Activated naive CD4-positive, alpha-beta T cell treated with anti-CD3 and anti-CD28 coated beads, Interleukin-2, amount 50 U/mL, for 72 hours (primary cell): ENCODE results near the gene TBC1D3B. TPM values are rescaled to one million over a fixed set of nuclear protein-coding genes. Genes with fewer than 3 reads are reported as not detected.
"Not testable (repeated sequence)": the region's sequence is repeated elsewhere in the genome, so short reads cannot be mapped to it uniquely, and the experiment has no call there.

Source experiments
- ATAC-seq, 2 donors: fragments of 150-1000 bp; cut with Tn5 transposase; 2 replicates each; pipeline ENCODE4 v1.10.0; 2021; ENCODE audit warnings: mild to moderate bottlenecking in 2 of 2, moderate library complexity in 2 of 2
- DNase-seq, 2 donors: peaks; one replicate each; pipeline ENCODE4 v3.0.0; 2021 to 2022; ENCODE audit warnings: low spot score in 2 of 2
- H3K27ac Mint-ChIP-seq, 2 donors: one replicate each; pipeline ENCODE4 v1.8.0; 2022; ENCODE audit warnings: mild to moderate bottlenecking in 2 of 2, mixed read lengths in 2 of 2
- H3K36me3 Mint-ChIP-seq, 2 donors: one replicate each; pipeline ENCODE4 v1.8.0; 2022; ENCODE audit warnings: mixed read lengths in 2 of 2
- H3K9me3 Mint-ChIP-seq, 2 donors: one replicate each; pipeline ENCODE4 v1.8.0; 2022; ENCODE audit warnings: mixed read lengths in 2 of 2
- total RNA-seq, 2 donors: library from RNA; stranded (reverse); gene quantifications; one replicate each; pipeline ENCODE4 v1.2.3, GENCODE V29; 2022

Gene TBC1D3B
- total RNA-seq, 2 donors from 2014 or later, result 4.3 to 7.6 TPM

DNA sequence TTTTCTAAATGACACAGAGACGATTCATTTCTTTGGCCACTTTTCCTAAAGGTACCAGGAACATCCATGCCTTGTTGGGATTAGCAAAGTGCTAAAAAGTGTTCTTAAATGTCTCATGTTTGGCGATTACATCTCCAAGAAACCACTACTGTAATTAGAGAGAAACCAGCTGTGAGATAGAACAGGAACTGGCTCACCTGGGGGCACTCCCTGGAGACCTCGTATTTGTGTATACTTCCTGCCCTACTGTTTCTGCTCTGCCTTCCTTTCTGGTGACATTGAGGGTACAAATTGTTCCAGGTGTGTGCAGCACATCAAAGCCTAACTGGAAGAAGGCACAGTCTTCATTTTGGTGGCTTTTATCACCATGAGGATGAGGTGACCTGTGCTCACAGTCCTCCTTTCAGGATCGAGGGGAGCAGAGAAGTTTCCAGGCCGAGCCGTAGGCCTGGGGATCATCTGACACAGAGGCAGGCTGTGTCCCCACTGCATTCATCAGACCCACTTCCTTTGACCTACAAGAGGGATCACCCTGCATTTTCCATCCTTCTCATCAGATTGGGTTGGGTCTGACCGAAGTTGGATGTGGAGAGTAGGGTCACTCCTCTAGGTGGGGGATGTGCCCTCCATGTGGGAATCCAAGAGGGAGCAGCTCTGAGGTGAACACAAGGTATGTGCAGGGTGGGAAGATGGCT is 49.1 kb downstream of the TBC1D3B start:
- Mint-ChIP-seq H3K9me3 (peaks cover 8 to 14% of the 10 kb centered on the region in 2 donors), H3K27ac (no peak overlapping the region), H3K36me3 (peaks cover 6 to 24% of the 10 kb centered on the region in 2 donors)
- DNase-seq, result no peak
- ATAC-seq, result no peak

- Mint-ChIP-seq H3K9me3 (peaks cover 8 to 14% of the 10 kb centered on the region in 2 donors), H3K27ac (no peak overlapping the region), H3K36me3 (peaks cover 6 to 24% of the 10 kb centered on the region in 2 donors)
- DNase-seq, result no peak
- no peak for ATAC-seq
These were observed 51.3 kb downstream of the TBC1D3B start for GRCh38 chr17:36124879-36125824.

DNA sequence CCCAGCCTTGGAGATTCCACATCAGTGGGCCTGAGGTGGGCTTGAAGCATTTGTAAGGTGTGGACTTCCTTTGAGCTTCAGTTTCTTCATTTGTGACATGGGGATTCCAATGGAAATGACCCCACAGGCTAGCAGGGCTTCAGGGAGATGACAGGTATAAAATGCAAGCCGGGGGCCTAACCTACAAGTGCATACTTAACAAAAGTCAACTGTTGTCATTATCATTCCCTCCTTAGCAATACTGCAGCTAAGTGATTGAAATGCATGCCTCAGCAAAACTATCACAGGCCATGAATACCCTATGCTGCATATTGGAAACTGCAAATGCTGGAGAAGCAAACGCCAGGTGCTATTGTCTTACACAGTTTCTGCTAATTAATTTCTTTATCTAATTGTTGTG is 53.0 kb downstream of the TBC1D3B start:
- Mint-ChIP-seq H3K36me3 (peaks cover 6 to 24% of the 10 kb centered on the region in 2 donors), H3K27ac (no peak overlapping the region), H3K9me3 (peaks cover 8 to 14% of the 10 kb centered on the region in 2 donors)
- ATAC-seq (no peak), DNase-seq (no peak)

DNA sequence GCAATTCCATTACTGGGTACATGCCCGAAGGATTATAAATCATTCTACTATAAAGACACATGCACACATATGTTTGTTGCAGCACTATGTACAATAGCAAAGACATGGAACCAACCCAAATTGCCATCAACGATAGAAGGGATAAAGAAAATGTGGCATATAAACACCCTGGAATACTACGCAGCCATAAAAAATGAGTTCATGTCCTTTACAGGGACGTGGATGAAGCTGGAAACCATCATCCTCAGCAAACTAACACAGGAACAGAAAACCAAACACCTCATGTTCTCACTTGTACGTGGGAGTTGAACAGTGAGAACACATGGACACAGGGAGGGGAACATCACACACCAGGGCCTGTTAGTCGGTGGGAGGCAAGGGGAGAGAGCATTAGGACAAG is 55.3 kb downstream of the TBC1D3B start:
- not testable (repeated sequence) for ATAC-seq, H3K9me3 Mint-ChIP-seq, DNase-seq, H3K27ac Mint-ChIP-seq
- peaks cover 6 to 12% of the 10 kb centered on the region in 2 donors for H3K36me3 Mint-ChIP-seq

DNA sequence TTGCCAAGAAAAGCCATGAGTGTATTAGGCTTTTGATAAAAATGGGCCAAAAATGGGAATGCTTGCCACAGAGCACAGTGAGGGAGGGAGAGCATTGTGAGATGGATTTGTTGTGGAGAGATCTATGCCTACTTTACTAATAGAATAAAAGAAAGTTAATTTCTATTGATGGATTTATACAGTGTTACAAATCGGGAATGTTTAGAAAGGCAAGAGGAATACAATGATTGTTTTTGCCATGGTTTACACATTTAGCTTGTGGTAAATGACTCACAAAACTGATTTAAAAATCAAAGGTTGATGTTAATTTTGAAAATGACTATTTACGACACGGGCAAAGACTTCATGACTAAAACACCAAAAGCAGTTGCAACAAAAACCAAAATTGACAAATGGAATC is 56.2 kb downstream of the TBC1D3B start:
- Mint-ChIP-seq H3K27ac (no peak overlapping the region), H3K9me3 (no peaks in the 10 kb centered on the region), H3K36me3 (peaks cover 0 to 3% of the 10 kb centered on the region in 2 donors)
- ATAC-seq, result no peak
- DNase-seq, result no peak

DNA sequence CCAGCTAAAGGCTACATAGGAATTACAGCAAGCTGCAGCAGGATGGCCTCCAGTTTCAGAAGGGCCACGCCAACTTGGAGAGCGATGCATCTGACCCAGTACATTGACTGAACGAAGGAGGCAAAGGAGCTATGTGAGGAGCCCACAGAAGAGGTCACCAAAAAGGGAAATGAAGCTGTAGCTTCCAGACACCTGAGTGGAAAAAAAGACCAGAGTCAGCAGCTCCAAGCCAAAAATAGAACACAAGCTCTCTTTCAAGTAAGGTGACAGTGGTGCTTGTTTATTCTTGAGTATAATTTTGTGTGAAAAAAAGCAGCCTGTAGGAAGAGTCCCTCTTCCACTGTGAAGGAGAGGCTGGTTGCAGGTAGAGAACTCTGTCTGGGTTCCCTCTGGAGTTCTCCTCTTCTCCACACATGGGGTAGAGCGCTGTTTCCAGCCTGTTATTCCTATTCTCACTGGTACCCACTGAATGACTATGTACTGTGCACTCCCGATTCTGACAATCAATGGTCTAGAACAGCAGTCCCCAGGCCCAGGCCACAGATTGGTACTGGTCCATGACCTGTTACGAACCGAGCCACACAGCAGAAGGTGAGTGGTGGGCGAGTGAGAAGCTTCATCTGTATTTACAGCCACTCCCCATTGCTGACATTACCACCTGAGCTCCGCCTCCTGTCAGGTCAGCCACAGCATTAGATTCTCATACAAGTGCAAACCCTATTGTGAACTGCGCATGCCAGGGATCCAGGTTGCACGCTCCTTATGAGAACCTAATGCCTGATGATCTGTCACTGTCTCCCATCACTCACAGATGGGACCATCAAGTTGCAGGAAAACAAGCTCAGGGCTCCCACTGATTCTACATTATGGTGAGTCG is 57.7 kb downstream of the TBC1D3B start:
- ATAC-seq (no peak), DNase-seq (no peak)
- H3K36me3 Mint-ChIP-seq, result no peaks in the 10 kb centered on the region
- no peak overlapping the region for H3K27ac Mint-ChIP-seq
- peaks cover 0 to 5% of the 10 kb centered on the region in 2 donors for H3K9me3 Mint-ChIP-seq

DNA sequence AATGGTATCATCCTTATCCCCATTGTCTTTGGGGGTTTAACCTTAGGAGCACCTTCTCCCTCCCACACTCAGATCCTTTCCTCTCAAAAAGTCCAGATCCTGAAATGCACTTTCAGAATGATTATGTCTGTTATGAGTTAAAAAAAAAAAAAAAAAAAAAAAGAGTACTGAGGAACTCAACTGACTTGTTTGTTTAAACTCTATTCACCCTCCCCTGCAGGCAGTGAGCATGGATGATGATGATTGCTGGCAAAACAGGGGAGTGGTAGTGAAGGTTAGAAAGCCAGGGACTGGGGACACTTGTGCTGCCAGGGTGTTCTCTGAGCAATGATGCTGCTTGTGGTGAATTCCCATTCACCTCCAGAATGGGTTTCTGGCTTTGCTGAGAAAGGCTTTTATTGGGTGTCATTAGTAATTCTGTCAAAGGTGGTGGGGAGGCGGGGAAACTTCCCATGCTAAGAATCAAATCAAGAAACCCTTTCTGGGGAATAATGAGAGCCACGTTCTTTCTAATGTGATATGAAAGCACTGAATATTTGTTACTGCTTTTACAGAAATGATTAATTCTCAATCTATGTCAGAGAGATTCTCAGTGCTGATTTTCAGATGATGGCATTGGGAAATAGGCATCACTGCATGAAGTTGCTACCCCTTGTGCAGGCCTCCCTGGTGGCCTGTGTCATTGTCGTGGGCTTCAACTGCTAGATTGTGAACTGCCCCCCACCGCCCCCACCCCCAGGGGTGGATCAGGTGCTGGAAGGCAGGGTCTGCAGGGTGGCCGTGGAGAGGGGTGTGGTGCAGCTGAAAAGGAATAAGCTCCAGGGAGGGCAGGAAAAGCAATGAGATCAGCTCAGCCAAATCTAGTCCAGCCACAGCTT is 58.7 kb downstream of the TBC1D3B start:
- Mint-ChIP-seq H3K27ac (no peak overlapping the region), H3K9me3 (peaks cover 0 to 7% of the 10 kb centered on the region in 2 donors), H3K36me3 (peaks cover 0 to 4% of the 10 kb centered on the region in 2 donors)
- DNase-seq (peak in 1 of 2 donors; percentile 34), ATAC-seq (peak; percentile 85 to 89)

Other genes with a start within 250 kb of the TBC1D3B start
- 10 to 100 TPM in 1 of 2 donors, 1 to 10 TPM in 1; 8.4 to 12.8 TPM for gene RDM1, start 245.9 kb downstream of the TBC1D3B start, total RNA-seq
- not detected for gene LYZL6, start 232.9 kb downstream of the TBC1D3B start, total RNA-seq
- gene CCL16, start 195.1 kb downstream of the TBC1D3B start, total RNA-seq, result not detected
- gene CCL14, start 189.9 kb downstream of the TBC1D3B start, total RNA-seq, result not detected
- gene CCL15, start 175.1 kb downstream of the TBC1D3B start, total RNA-seq, result not detected
- gene CCL23, start 158.7 kb downstream of the TBC1D3B start, total RNA-seq, result not detected
- gene CCL18, start 112.4 kb downstream of the TBC1D3B start, total RNA-seq, result under 1 TPM in 1 of 2 donors, not detected in 1; 0.37 TPM
- 10 to 100 TPM; 34.3 to 64.4 TPM for gene CCL3, start 86.5 kb downstream of the TBC1D3B start, total RNA-seq
- gene CCL4, start 72.8 kb downstream of the TBC1D3B start, total RNA-seq, result 10 to 100 TPM; 22.9 to 65.8 TPM
- gene CCL3L1, start 20.1 kb upstream of the TBC1D3B start, total RNA-seq, result 1 to 10 TPM; 2.5 to 5.6 TPM
- gene CCL4L2, start 34.4 kb upstream of the TBC1D3B start, total RNA-seq, result 10 to 100 TPM in 1 of 2 donors, 1 to 10 TPM in 1; 3.9 to 21.2 TPM
- under 1 TPM; 0.16 to 0.52 TPM for gene TBC1D3I, start 87.9 kb upstream of the TBC1D3B start, total RNA-seq
- not detected for gene TBC1D3G, start 147.2 kb upstream of the TBC1D3B start, total RNA-seq
- not detected for gene TBC1D3H, start 211.8 kb upstream of the TBC1D3B start, total RNA-seq